MM.1S (cell line): ENCODE measurements around the gene CDK6.

Experiments
- EZH2 ChIP-seq: fragments of 300-600 bp; sonication (generic); optimal IDR thresholded peaks from 2 replicates; pipeline ENCODE3; 2017; ENCODE audit warnings: low read depth, mild to moderate bottlenecking, antibody characterized with exemption, low read length, mixed read lengths
- EZH2phosphoT487 ChIP-seq: fragments of 300-600 bp; sonication (generic); IDR thresholded peaks from 2 replicates; pipeline ENCODE4 v1.6.1; 2018; ENCODE audit warnings: antibody characterized with exemption, low read length
- TF ChIP-seq, protein P1 (sequence below): fragments of 300-600 bp; sonication (generic); IDR thresholded peaks from 2 replicates; pipeline ENCODE4 v1.5.1; 2016; ENCODE audit warnings: antibody characterized with exemption, low read length, mixed read lengths

DNA sequence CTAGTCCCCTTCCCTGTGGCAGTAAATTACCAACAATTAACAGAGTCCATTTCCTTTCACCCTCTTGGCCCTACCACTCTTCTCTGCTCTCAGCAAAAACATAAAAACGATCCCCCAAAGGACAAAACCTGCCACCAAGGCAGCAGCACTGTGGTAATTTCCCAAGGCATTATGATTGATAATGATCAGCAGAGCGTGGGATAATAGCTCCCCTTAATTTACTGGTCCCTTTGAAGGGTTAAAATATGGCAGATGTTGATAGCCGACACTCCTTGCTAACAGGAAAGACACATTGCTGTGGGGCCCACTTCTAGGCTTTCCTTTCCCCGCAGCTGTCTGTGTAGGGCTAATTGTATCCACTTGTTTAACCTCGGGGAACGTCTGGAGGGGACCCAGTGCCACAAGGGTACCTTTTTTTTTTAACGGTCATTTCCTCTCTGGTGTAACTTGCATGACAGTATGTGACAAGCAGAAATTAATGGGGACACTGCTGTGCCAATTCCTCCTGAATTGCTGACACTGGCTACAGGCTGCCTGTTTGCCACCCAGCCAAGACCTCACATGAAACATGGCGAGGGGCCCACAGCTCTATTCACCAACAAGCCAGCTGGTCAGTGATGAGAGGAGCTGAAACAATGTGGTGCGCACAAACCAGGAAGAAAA is 81.3 kb downstream of the CDK6 start:
- TF ChIP-seq EZH2phosphoT487 (no peak), EZH2 (no peak)
- TF ChIP-seq, protein P1, sequence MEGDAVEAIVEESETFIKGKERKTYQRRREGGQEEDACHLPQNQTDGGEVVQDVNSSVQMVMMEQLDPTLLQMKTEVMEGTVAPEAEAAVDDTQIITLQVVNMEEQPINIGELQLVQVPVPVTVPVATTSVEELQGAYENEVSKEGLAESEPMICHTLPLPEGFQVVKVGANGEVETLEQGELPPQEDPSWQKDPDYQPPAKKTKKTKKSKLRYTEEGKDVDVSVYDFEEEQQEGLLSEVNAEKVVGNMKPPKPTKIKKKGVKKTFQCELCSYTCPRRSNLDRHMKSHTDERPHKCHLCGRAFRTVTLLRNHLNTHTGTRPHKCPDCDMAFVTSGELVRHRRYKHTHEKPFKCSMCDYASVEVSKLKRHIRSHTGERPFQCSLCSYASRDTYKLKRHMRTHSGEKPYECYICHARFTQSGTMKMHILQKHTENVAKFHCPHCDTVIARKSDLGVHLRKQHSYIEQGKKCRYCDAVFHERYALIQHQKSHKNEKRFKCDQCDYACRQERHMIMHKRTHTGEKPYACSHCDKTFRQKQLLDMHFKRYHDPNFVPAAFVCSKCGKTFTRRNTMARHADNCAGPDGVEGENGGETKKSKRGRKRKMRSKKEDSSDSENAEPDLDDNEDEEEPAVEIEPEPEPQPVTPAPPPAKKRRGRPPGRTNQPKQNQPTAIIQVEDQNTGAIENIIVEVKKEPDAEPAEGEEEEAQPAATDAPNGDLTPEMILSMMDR: no peak
